GM12892 (cell line): ENCODE measurements around the gene OR2C1.

Source experiments
- DNase-seq: peaks from one replicate; pipeline ENCODE4 v3.0.0; 2011; ENCODE audit not compliant: insufficient read length
- FAIRE-seq: peaks from 2 replicates; lab custom pipeline; 2011; peaks lifted over from hg19 to GRCh38; lab: Jason Lieb, UNC
- POLR2A ChIP-seq: IDR thresholded peaks from 2 replicates; pipeline ENCODE4 v1.6.1; 2011; ENCODE audit warnings: low read depth, low read length, control low read depth
- POLR2AphosphoS5 ChIP-seq: IDR thresholded peaks from 2 replicates; pipeline ENCODE4 v1.6.1; 2011; ENCODE audit warnings: low read depth, low read length, control low read depth
- TAF1 ChIP-seq: IDR thresholded peaks from 2 replicates; pipeline ENCODE4 v1.6.1; 2011; ENCODE audit warnings: low read depth, mild to moderate bottlenecking, control low read depth, low read length, borderline replicate concordance

Gene OR2C1

GRCh38 chr16:3356118-3356517 lies 429 bp downstream of the OR2C1 start:
- no peak for FAIRE-seq
- TF ChIP-seq TAF1 = no peak
- no peak for TF ChIP-seq POLR2AphosphoS5
- no peak for TF ChIP-seq POLR2A

GRCh38 chr16:3358871-3359270 lies 3.2 kb downstream of the OR2C1 start:
- DNase-seq (no peak), FAIRE-seq (no peak)
- TF ChIP-seq POLR2A (no peak), POLR2AphosphoS5 (no peak), TAF1 (no peak)

More at GRCh38 chr16:3356118-3356517, 429 bp downstream of the OR2C1 start:
- no peak for DNase-seq

GRCh38 chr16:3362931-3363330 lies 7.2 kb downstream of the OR2C1 start:
- no peak for DNase-seq
- no peak for FAIRE-seq
- TF ChIP-seq TAF1 (no peak), POLR2AphosphoS5 (no peak), POLR2A (no peak)

GRCh38 chr16:3363793-3364192 lies 8.1 kb downstream of the OR2C1 start:
- FAIRE-seq = no peak
- DNase-seq = no peak
- TF ChIP-seq TAF1 (no peak), POLR2A (no peak), POLR2AphosphoS5 (no peak)

- DNase-seq (peak; percentile 38), FAIRE-seq (peak; percentile 73)
- TF ChIP-seq TAF1 = no peak
- no peak for TF ChIP-seq POLR2A
- TF ChIP-seq POLR2AphosphoS5 = no peak
Observed at GRCh38 chr16:3364774-3365427, 9.2 kb downstream of the OR2C1 start.

- TF ChIP-seq POLR2AphosphoS5 = no peak
- no peak for TF ChIP-seq POLR2A
- TF ChIP-seq TAF1 = no peak
- no peak for FAIRE-seq
- DNase-seq = no peak
Observed at GRCh38 chr16:3369073-3369472, 13.4 kb downstream of the OR2C1 start.

GRCh38 chr16:3375680-3376079 lies 20.0 kb downstream of the OR2C1 start:
- DNase-seq = no peak
- TF ChIP-seq TAF1 (no peak), POLR2A (no peak), POLR2AphosphoS5 (no peak)
- FAIRE-seq = no peak

- no peak for FAIRE-seq
- no peak for TF ChIP-seq TAF1
- no peak for TF ChIP-seq POLR2A
- no peak for TF ChIP-seq POLR2AphosphoS5
Observed at GRCh38 chr16:3377917-3378316, 22.2 kb downstream of the OR2C1 start.

GRCh38 chr16:3383045-3383448 lies 27.4 kb downstream of the OR2C1 start:
- FAIRE-seq = no peak
- no peak for DNase-seq
- TF ChIP-seq POLR2AphosphoS5 (no peak), POLR2A (no peak), TAF1 (no peak)

More at GRCh38 chr16:3377917-3378316, 22.2 kb downstream of the OR2C1 start:
- DNase-seq = no peak

GRCh38 chr16:3388325-3388724 lies 32.6 kb downstream of the OR2C1 start:
- DNase-seq (no peak), FAIRE-seq (no peak)
- TF ChIP-seq POLR2A (no peak), TAF1 (no peak)

GRCh38 chr16:3389663-3390338 lies 34.1 kb downstream of the OR2C1 start:
- no peak for TF ChIP-seq TAF1
- no peak for TF ChIP-seq POLR2AphosphoS5
- TF ChIP-seq POLR2A = no peak
- FAIRE-seq (no peak), DNase-seq (no peak)

GRCh38 chr16:3400446-3400778 lies 44.7 kb downstream of the OR2C1 start:
- FAIRE-seq = no peak
- DNase-seq = no peak
- TF ChIP-seq POLR2AphosphoS5 = no peak
- no peak for TF ChIP-seq TAF1
- no peak for TF ChIP-seq POLR2A
